HS-27A (cell line): ENCODE data around the gene ZNF343.
"Not testable (repeated sequence)": the region's sequence is repeated elsewhere in the genome, so short reads cannot be mapped to it uniquely, and the experiment has no call there.

Experiments
- DNase-seq: peaks from one replicate; pipeline ENCODE4 v3.0.0-alpha.2; 2012; ENCODE audit warnings: low read depth, missing footprints

ZNF343 gene

GRCh38 chr20:2521369-2522305 is 12.9 kb upstream of the ZNF343 start:
- no peak for DNase-seq

GRCh38 chr20:2520617-2521016 is 11.9 kb upstream of the ZNF343 start:
- no peak for DNase-seq

GRCh38 chr20:2519115-2519809 is 10.5 kb upstream of the ZNF343 start:
- no peak for DNase-seq

- no peak for DNase-seq
Observed at GRCh38 chr20:2518558-2518957, 9.8 kb upstream of the ZNF343 start.

DNA sequence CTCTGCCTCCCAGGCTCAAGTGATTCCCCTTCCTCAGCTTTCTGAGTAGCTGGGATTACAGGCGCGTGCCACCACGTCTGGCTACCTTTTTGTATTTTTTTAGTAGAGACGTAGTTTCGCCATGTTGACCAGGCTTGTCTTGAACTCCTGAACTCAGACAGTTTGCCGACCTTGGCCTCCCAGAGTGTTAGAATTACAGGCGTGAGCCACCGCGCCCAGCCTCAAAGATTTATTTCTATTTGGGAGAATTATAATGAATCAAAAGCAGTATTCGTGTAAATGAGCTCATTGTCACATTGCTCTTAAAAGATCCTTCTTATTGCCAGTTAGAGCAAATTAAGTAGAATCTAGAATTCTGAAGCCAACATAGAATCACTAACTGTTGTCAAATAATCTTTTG is 9.4 kb upstream of the ZNF343 start:
- DNase-seq, result no peak

GRCh38 chr20:2516399-2516798 is 7.7 kb upstream of the ZNF343 start:
- DNase-seq, result no peak

GRCh38 chr20:2515203-2515602 is 6.5 kb upstream of the ZNF343 start:
- DNase-seq, result no peak

DNA sequence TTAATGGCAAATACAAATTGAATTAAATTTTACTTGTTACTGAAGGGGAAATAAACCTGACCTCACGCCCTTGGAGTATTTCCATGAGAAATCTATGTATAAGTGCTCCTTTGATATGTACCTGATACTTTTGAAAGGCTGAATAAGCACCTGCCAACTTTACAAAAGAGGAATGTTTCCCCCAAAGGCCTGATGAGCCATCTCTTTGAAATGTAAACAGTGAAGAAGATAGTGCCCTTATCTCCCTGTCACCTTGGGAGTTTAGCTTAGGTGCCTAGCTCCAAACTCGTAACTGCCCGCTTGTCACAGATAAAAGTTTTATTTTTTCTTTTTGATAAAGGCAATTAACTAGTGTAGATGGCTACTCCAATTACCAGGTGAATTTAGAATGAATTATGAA is 1.1 kb upstream of the ZNF343 start:
- no peak for DNase-seq

DNA sequence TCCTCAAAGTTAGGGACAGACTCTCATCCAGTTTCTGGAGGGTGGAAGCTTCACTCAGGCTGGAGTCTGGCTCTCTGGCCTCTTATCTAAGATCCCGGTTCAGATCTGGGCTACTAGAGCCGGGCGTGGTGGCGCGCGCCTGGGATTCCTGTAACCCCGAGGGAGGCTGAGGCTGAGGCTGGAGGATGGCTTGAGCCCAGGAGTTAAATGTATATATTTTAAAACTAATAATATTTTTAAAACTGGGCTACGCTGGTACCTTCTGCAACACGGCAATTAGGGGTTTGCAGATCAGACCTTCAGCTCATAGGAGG is 710 bp upstream of the ZNF343 start:
- DNase-seq, result no peak

GRCh38 chr20:2507875-2508630 is 662 bp downstream of the ZNF343 start:
- no peak for DNase-seq

GRCh38 chr20:2507464-2507863 is 1.3 kb downstream of the ZNF343 start:
- no peak for DNase-seq

DNA sequence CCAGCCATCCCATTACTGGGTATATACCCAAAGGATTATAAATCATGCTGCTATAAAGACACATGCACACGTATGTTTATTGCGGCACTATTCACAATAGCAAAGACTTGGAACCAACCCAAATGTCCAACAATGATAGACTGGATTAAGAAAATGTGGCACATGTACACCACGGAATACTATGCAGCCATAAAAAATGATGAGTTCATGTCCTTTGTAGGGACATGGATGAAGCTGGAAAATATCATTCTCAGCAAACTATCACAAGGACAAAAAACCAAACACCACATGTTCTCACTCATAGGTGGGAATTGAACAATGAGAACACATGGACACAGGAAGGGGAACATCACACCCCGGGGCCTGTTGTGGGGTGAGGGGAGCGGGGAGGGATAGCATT is 2.3 kb downstream of the ZNF343 start:
- not testable (repeated sequence) for DNase-seq

DNA sequence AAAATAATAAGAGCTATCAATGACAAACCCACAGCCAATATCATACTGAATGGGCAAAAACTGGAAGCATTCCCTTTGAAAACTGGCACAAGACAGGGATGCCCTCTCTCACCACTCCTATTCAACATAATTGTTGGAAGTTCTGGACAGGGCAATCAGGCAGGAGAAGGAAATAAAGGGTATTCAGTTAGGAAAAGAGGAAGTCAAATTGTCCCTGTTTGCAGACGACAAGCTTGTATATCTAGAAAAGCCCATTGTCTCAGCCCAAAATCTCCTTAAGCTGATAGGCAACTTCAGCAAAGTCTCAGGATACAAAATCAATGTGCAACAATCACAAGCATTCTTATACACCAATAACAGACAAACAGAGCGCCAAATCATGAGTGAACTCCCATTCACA is 3.9 kb downstream of the ZNF343 start:
- DNase-seq, result not testable (repeated sequence)

DNA sequence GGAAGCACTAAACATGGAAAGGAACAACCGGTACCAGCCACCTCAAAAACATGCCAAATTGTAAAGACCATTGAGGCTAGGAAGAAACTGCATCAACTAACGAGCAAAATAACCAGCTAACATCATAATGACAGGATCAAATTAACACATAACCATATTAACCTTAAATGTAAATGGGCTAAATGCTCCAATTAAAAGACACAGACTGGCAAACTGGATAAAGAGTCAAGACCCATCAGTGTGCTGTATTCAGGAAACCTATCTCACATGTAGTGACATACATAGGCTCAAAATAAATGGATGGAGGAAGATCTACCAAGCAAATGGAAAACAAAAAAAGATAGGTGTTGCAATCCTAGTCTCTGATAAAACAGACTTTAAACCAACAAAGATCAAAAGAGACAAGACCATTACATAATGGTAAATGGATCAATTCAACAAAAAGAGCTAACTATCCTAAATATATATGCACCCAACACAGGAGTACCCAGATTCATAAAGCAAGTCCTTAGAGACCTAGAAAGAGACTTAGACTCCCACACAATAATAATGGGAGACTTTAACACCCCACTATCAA is 5.8 kb downstream of the ZNF343 start:
- DNase-seq, result not testable (repeated sequence)

DNA sequence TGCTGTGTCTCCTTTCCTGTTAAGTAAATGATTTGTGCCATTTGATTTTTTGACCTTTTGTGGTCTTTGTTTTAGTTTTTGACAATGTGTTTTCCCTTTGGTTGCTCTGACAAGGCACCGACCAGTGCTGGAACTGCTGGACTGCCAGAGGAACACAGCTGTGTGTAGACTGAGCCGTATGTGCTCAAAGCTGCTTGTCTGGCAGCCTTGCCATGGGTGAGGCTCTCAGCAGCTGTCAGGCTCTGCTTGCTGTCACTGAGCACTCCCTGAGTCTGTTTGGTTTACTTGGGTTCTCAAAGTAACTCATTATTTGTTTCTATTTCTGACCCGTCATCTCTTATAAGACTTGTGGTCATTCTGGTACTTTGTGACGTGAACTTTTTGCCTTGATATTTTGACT is 23.1 kb downstream of the ZNF343 start:
- DNase-seq, result no peak

DNA sequence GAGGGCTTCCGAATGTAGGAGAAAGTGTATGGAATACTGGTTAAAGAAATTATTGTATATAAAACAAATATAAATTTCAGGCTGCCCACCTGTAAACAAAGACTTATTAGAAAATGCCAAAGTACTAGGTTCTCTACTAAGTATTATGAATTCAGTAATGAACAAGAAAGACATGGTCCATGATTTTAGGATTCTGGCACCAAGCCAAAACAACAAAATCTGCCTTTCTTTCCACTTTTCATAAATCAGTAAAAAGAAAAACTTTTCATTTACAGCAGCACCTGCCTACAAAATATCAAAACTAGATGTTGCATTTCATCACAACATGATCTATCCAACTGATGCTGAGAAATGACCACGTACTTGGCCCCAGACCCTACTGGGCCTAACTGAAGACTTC is 23.6 kb downstream of the ZNF343 start:
- no peak for DNase-seq

DNA sequence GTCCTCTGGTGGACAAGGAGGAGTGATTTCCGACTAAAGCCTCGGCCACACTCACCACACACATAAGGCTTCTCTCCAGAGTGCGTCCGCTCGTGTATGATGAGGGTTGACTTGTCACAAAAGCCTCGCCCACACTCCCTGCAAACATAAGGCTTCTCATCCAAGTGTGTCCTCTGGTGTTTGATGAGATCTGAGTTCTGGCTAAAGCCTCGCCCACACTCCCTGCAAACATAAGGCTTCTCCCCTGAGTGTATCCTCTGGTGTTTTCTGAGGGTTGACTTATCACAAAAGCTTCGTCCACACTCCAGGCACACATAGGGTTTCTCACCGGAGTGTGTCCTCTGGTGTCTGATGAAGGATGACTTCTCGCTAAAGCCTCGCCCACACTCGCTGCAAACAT is 25.2 kb downstream of the ZNF343 start:
- no peak for DNase-seq

- no peak for DNase-seq
Observed at GRCh38 chr20:2480381-2480780, 28.3 kb downstream of the ZNF343 start.

DNA sequence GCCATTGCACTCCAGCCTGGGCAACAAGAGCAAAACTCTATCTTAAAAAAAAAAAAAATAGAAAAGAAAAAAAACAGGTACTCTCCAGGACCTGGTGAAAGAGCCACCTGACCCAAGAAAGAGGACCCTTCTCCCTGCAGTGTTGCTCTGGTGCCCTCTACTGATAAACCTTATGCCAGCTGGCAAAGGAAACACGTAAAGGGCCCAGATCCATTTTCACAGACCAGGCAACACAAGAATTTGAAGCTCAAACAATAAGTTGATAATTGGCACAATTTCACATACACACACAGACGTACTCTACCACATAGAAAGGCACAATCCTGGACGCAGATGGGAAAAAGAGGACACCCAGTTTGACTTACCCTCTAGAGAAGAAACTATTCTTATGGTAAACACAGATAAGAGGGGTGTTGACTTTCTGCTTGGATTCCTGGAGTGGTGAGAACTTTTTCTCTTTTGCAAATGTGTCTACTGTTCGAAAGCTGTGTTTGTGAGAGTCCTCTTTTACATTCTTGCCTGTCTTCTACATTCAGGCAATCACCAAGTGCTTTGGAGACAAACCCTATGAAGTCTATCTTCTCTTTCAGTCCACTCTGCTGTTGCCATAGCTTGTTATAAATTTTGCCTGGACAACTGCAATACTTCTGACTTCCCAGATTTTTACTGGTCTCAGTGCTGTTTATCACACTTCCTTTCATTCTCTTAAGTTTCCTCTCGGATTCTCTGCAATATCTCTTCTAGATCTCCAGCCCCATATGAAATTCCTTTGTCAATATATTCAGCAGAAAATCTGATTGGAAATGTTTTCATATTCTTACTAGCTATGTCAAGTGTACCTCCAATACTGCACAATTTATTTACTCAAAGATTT is 31.7 kb downstream of the ZNF343 start:
- DNase-seq, result no peak

- no peak for DNase-seq
Observed at GRCh38 chr20:2475850-2476741, 32.6 kb downstream of the ZNF343 start.
